ENCODE results near the gene SEMA4D.

DNA sequence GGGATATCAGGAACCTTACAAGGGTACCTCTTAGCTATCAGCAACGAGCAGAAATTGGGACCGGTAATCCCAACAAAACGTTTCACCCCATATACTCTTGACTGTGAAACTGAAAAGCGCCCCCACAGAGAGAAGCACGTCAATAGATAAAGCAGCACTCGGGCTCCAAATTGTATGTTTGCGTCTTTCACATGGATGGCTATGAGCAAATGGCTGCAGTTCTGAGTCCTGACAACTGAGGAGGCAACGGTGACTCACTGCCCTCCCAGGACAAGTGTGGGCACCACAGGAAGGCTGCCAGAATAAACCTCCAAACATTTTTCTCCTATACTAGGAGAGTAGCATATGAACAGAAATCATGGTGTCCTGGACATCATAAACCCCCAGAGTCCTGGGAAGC is 36.6 kb downstream of the SEMA4D start:
- TF ChIP-seq, protein P1, sequence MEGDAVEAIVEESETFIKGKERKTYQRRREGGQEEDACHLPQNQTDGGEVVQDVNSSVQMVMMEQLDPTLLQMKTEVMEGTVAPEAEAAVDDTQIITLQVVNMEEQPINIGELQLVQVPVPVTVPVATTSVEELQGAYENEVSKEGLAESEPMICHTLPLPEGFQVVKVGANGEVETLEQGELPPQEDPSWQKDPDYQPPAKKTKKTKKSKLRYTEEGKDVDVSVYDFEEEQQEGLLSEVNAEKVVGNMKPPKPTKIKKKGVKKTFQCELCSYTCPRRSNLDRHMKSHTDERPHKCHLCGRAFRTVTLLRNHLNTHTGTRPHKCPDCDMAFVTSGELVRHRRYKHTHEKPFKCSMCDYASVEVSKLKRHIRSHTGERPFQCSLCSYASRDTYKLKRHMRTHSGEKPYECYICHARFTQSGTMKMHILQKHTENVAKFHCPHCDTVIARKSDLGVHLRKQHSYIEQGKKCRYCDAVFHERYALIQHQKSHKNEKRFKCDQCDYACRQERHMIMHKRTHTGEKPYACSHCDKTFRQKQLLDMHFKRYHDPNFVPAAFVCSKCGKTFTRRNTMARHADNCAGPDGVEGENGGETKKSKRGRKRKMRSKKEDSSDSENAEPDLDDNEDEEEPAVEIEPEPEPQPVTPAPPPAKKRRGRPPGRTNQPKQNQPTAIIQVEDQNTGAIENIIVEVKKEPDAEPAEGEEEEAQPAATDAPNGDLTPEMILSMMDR (IDR thresholded peaks at IDR 0.05): no peak
- no peak for TF ChIP-seq POLR2A (IDR thresholded peaks at IDR 0.05)
